ENCODE data around the gene PRXL2B. TPM values are rescaled to one million over a fixed set of nuclear protein-coding genes. Genes with fewer than 3 reads are reported as not detected.

Gene PRXL2B
- total RNA-seq, 6 experiments from 2014 or later, result 5.1 to 18.6 (median 11.1) TPM

- H3K27ac ChIP-seq, result no peak overlapping the region
- H3K9me3 ChIP-seq, result no peaks in the 10 kb centered on the region
- ATAC-seq, result no peak
- no peak overlapping the region for H3K4me3 ChIP-seq
- no peak for TF ChIP-seq POLR2A (IDR thresholded peaks at IDR 0.05)
- TF ChIP-seq CTCF (IDR thresholded peaks at IDR 0.05), result no peak
- intact Hi-C loops (cut with DNase I), result no loop called here
- H3K27me3 ChIP-seq, result no peaks in the 10 kb centered on the region
- no peaks in the 10 kb centered on the region for H3K36me3 ChIP-seq
- no peaks in the 10 kb centered on the region for H3K4me1 ChIP-seq
- WGBS (ENCODE audit: insufficient coverage, low coverage, low lambda C conversion rate, missing lambda C conversion rate), result 65% methylated on average over 2 of the region's 5 CpGs
- no peak for DNase-seq
Measured at GRCh38 chr1:2591233-2591580, 4.6 kb downstream of the PRXL2B start.

GRCh38 chr1:2591581-2592261 is 5.1 kb downstream of the PRXL2B start:
- Histone ChIP-seq H3K4me1 (no peaks in the 10 kb centered on the region), H3K36me3 (no peaks in the 10 kb centered on the region), H3K9me3 (no peaks in the 10 kb centered on the region), H3K27me3 (no peaks in the 10 kb centered on the region), H3K4me3 (no peak overlapping the region), H3K27ac (no peak overlapping the region)
- no peak for TF ChIP-seq POLR2A (IDR thresholded peaks at IDR 0.05)
- no peak for TF ChIP-seq CTCF (IDR thresholded peaks at IDR 0.05)
- ATAC-seq (no peak), DNase-seq (peak in 2 of 3 donors; percentile 14 to 47)
- intact Hi-C loops (cut with DNase I), result no loop called here
- 81% methylated on average over 3 of the region's 12 CpGs for WGBS (ENCODE audit: insufficient coverage, low coverage, low lambda C conversion rate, missing lambda C conversion rate)

- ATAC-seq (no peak), DNase-seq (peak in 2 of 3 donors; percentile 15 to 53)
- 41% methylated on average over 8 of the region's 15 CpGs for WGBS (ENCODE audit: insufficient coverage, low coverage, low lambda C conversion rate, missing lambda C conversion rate)
- Histone ChIP-seq H3K36me3 (no peaks in the 10 kb centered on the region), H3K4me1 (no peaks in the 10 kb centered on the region), H3K9me3 (no peaks in the 10 kb centered on the region), H3K27me3 (no peaks in the 10 kb centered on the region), H3K4me3 (no peak overlapping the region), H3K27ac (no peak overlapping the region)
- no peak for TF ChIP-seq CTCF (IDR thresholded peaks at IDR 0.05)
- no peak for TF ChIP-seq POLR2A (IDR thresholded peaks at IDR 0.05)
- intact Hi-C loops (cut with DNase I), result no loop called here
Measured at GRCh38 chr1:2592672-2593071, 6.1 kb downstream of the PRXL2B start.

- ATAC-seq, result no peak
- intact Hi-C loops (cut with DNase I), result no loop called here
- no peaks in the 10 kb centered on the region for H3K9me3 ChIP-seq
- no peak overlapping the region for H3K4me3 ChIP-seq
- TF ChIP-seq CTCF (IDR thresholded peaks at IDR 0.05) (no peak), POLR2A (IDR thresholded peaks at IDR 0.05) (no peak)
- DNase-seq, result peak; percentile 16 to 48 (median 40)
- no peaks in the 10 kb centered on the region for H3K36me3 ChIP-seq
- WGBS (ENCODE audit: insufficient coverage, low coverage, low lambda C conversion rate, missing lambda C conversion rate), result no CpG with 5 or more reads among the region's 26 CpGs
- H3K27me3 ChIP-seq, result no peaks in the 10 kb centered on the region
- no peak overlapping the region for H3K27ac ChIP-seq
- no peaks in the 10 kb centered on the region for H3K4me1 ChIP-seq
Measured at GRCh38 chr1:2593251-2593878, 6.8 kb downstream of the PRXL2B start.

Measured in right lobe of liver (tissue), 6 donors.